T-helper 1 cell treated with Interleukin-12 subunit alpha and Interleukin-12 subunit beta and Interleukin-4 antibody, amounts not matched to agents 30 ng/mL and 1 ng/mL, for 36 hours (primary cell): ENCODE measurements around the gene ARPC5L. TPM values are rescaled to one million over a fixed set of nuclear protein-coding genes. Genes with fewer than 3 reads are reported as not detected.
"Not testable (repeated sequence)": the region's sequence is repeated elsewhere in the genome, so short reads cannot be mapped to it uniquely, and the experiment has no call there.

Experiments used
- intact Hi-C: fragments of 100-400 bp; cut with micrococcal nuclease; formaldehyde crosslinking; loops from one replicate; pipeline ENCODE4 v1.15.1; 2024
- total RNA-seq: library from RNA; stranded (reverse); gene quantifications from 2 replicates; pipeline ENCODE4 v1.2.3, GENCODE V29; 2022

Gene ARPC5L
- total RNA-seq, 1 donor from 2014 or later, result 76.6 TPM

GRCh38 chr9:124840300-124840833 is 21.6 kb upstream of the ARPC5L start:
- intact Hi-C loops, result no loop called here

- intact Hi-C loops, result no loop called here
Measured at GRCh38 chr9:124841075-124841821, 20.7 kb upstream of the ARPC5L start.

- intact Hi-C loops, result no loop called here
Measured at GRCh38 chr9:124843456-124844034, 18.4 kb upstream of the ARPC5L start.

GRCh38 chr9:124844291-124844690 is 17.6 kb upstream of the ARPC5L start:
- intact Hi-C loops, result no loop called here

GRCh38 chr9:124846467-124846866 is 15.5 kb upstream of the ARPC5L start:
- intact Hi-C loops, result not testable (repeated sequence)

- intact Hi-C loops, result no loop called here
Measured at GRCh38 chr9:124846969-124847368, 15.0 kb upstream of the ARPC5L start.

GRCh38 chr9:124849801-124850200 is 12.1 kb upstream of the ARPC5L start:
- intact Hi-C loops, result no loop called here

GRCh38 chr9:124852121-124852828 is 9.7 kb upstream of the ARPC5L start:
- intact Hi-C loops, result loop anchor here (2.0 kb wide), 1 partner anchor 291 kb away; the partner anchor contains the start of gene SCAI

GRCh38 chr9:124852829-124853531 is 8.9 kb upstream of the ARPC5L start, which contains the start of gene WDR38:
Gene WDR38 (plus strand): TSS chr9:124853460. CDS start chr9:124853532, 72 bp downstream.
- intact Hi-C loops, result loop anchor here (1.0 to 2.0 kb wide), 7 partner anchors 9 to 290 kb away; partner anchors contain the start of genes ARPC5L and SCAI

GRCh38 chr9:124853605-124854143 is 8.3 kb upstream of the ARPC5L start:
- intact Hi-C loops, result loop anchor here (1.0 to 2.0 kb wide), 7 partner anchors 9 to 289 kb away; partner anchors contain the start of genes ARPC5L and SCAI

- intact Hi-C loops, result no loop called here
Measured at GRCh38 chr9:124854161-124854560, 7.8 kb upstream of the ARPC5L start.

- intact Hi-C loops, result no loop called here
Measured at GRCh38 chr9:124854822-124855221, 7.1 kb upstream of the ARPC5L start.

GRCh38 chr9:124855566-124855943 is 6.4 kb upstream of the ARPC5L start:
- intact Hi-C loops, result no loop called here

GRCh38 chr9:124855944-124856765 is 5.8 kb upstream of the ARPC5L start:
- intact Hi-C loops, result no loop called here

- intact Hi-C loops, result no loop called here
Measured at GRCh38 chr9:124857533-124858162, 4.3 kb upstream of the ARPC5L start.

- intact Hi-C loops, result no loop called here
Measured at GRCh38 chr9:124858330-124859046, 3.4 kb upstream of the ARPC5L start.

GRCh38 chr9:124859803-124860581 is 1.9 kb upstream of the ARPC5L start:
- intact Hi-C loops, result loop anchor here (5.0 to 10.0 kb wide), 4 partner anchors 445 to 1945 kb away; partner anchors contain the start of genes MAPKAP1, PSMB7, ZBTB26 and ZBTB43
